Measurements from ENCODE around the gene MAST1. TPM values are rescaled to one million over a fixed set of nuclear protein-coding genes. Genes with fewer than 3 reads are reported as not detected.
"Not testable (repeated sequence)": the region's sequence is repeated elsewhere in the genome, so short reads cannot be mapped to it uniquely, and the experiment has no call there.

The MAST1 gene
- total RNA-seq, 1 donor from 2014 or later = 1.2 TPM

DNA sequence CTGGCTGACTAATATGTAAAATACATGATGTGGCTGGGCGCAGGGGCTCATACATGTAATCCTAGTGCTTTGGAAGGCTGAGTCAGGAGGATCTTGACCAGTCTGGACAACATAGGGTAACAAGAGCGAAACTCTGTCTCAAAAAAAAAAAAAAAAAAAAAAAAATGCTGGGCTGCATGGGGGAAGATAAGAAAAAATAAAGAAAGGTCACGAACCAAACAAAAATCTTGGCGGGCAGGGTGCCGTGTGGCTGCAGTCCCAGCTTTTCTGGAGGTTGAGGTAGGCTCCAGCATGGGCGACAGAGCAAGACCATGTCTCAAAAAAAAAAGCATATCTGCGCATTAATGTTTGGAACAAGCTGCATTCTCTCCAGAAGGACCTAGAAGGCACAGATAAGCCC is 23.2 kb upstream of the MAST1 start:
- no peaks in the 10 kb centered on the region for H3K9me3 ChIP-seq
- no peak for DNase-seq (ENCODE audit: extremely low spot score in 2 of 2)
- TF ChIP-seq CTCF (IDR thresholded peaks at IDR 0.05) = no peak
- no peak for TF ChIP-seq POLR2AphosphoS5 (IDR thresholded peaks at IDR 0.05; ENCODE audit: insufficient read depth in 1 of 2, low read depth in 1 of 2)
- peaks cover 0 to 16% of the 10 kb centered on the region in 2 donors for H3K36me3 ChIP-seq
- no peak overlapping the region for H3K4me3 ChIP-seq
- H3K4me1 ChIP-seq = no peaks in the 10 kb centered on the region
- intact Hi-C loops (cut with DNase I) = no loop called here
- no peaks in the 10 kb centered on the region for H3K27me3 ChIP-seq
- no peak overlapping the region for H3K27ac ChIP-seq

- H3K4me3 ChIP-seq; DNase-seq (ENCODE audit: extremely low spot score in 2 of 2); H3K4me1 ChIP-seq; H3K9me3 ChIP-seq; H3K36me3 ChIP-seq; H3K27me3 ChIP-seq; H3K27ac ChIP-seq; intact Hi-C loops (cut with DNase I): not testable (repeated sequence)
Measured at GRCh38 chr19:12817188-12817587, 21.1 kb upstream of the MAST1 start.

- H3K27me3 ChIP-seq; H3K27ac ChIP-seq; H3K4me1 ChIP-seq; DNase-seq (ENCODE audit: extremely low spot score in 2 of 2); intact Hi-C loops (cut with DNase I); H3K4me3 ChIP-seq; H3K9me3 ChIP-seq; H3K36me3 ChIP-seq: not testable (repeated sequence)
Measured at GRCh38 chr19:12817810-12818209, 20.5 kb upstream of the MAST1 start.

GRCh38 chr19:12821761-12822160 is 16.6 kb upstream of the MAST1 start:
- DNase-seq (ENCODE audit: extremely low spot score in 2 of 2) = no peak
- H3K27me3 ChIP-seq = no peaks in the 10 kb centered on the region
- H3K36me3 ChIP-seq = no peaks in the 10 kb centered on the region
- intact Hi-C loops (cut with DNase I) = no loop called here
- H3K9me3 ChIP-seq = no peaks in the 10 kb centered on the region
- no peak overlapping the region for H3K27ac ChIP-seq
- no peak overlapping the region for H3K4me3 ChIP-seq
- no peaks in the 10 kb centered on the region for H3K4me1 ChIP-seq
- TF ChIP-seq CTCF (IDR thresholded peaks at IDR 0.05) = no peak
- TF ChIP-seq POLR2A (IDR thresholded peaks at IDR 0.05) = no peak
- no peak for TF ChIP-seq POLR2AphosphoS5 (IDR thresholded peaks at IDR 0.05; ENCODE audit: insufficient read depth in 1 of 2, low read depth in 1 of 2)

- Histone ChIP-seq H3K36me3 (no peaks in the 10 kb centered on the region), H3K4me3 (no peak overlapping the region), H3K9me3 (no peaks in the 10 kb centered on the region), H3K27me3 (no peaks in the 10 kb centered on the region), H3K27ac (no peak overlapping the region), H3K4me1 (no peaks in the 10 kb centered on the region)
- no peak for DNase-seq (ENCODE audit: extremely low spot score in 2 of 2)
- no peak for TF ChIP-seq POLR2A (IDR thresholded peaks at IDR 0.05)
- no peak for TF ChIP-seq POLR2AphosphoS5 (IDR thresholded peaks at IDR 0.05; ENCODE audit: insufficient read depth in 1 of 2, low read depth in 1 of 2)
- no peak for TF ChIP-seq CTCF (IDR thresholded peaks at IDR 0.05)
- intact Hi-C loops (cut with DNase I) = no loop called here
Measured at GRCh38 chr19:12825254-12826131, 12.8 kb upstream of the MAST1 start.

GRCh38 chr19:12828494-12828893 is 9.8 kb upstream of the MAST1 start:
- Histone ChIP-seq H3K4me3 (no peak overlapping the region), H3K36me3 (no peaks in the 10 kb centered on the region), H3K27ac (no peak overlapping the region), H3K9me3 (no peaks in the 10 kb centered on the region), H3K27me3 (peaks cover 10% of the 10 kb centered on the region), H3K4me1 (peaks cover 6% of the 10 kb centered on the region)
- TF ChIP-seq CTCF (IDR thresholded peaks at IDR 0.05) = no peak
- no peak for DNase-seq (ENCODE audit: extremely low spot score in 2 of 2)
- intact Hi-C loops (cut with DNase I) = no loop called here
